GM23338 (cell line): ENCODE data around the gene PMAIP1. TPM values are rescaled to one million over a fixed set of nuclear protein-coding genes. Genes with fewer than 3 reads are reported as not detected.

Experiments used
- ATAC-seq: fragments of 200-7000 bp; cut with Tn5 transposase; 3 replicates; pipeline ENCODE4 v1.9.1; 2020
- DNase-seq: peaks from one replicate; pipeline ENCODE4 v3.0.0-alpha.2; 2015; ENCODE audit warnings: low spot score
- H2AFZ ChIP-seq: fragments of 200-600 bp; sonication (generic); 2 replicates; pipeline ENCODE4 v1.8.0; 2016; ENCODE audit warnings: antibody characterized with exemption, mild to moderate bottlenecking, moderate library complexity
- H3F3A ChIP-seq: fragments of 200-600 bp; sonication (generic); replicated peaks from 2 replicates; pipeline ENCODE4 v1.8.0; 2017; ENCODE audit warnings: antibody characterized with exemption, mixed run types, low read depth
- H3K27ac ChIP-seq: fragments of 200-600 bp; sonication (generic); 2 replicates; pipeline ENCODE4 v1.6.1; 2016; ENCODE audit warnings: low read depth
- H3K27me3 ChIP-seq: fragments of 200-600 bp; sonication (generic); 2 replicates; pipeline ENCODE4 v1.8.0; 2016; ENCODE audit warnings: mild to moderate bottlenecking, mixed run types, moderate library complexity; ENCODE audit not compliant: insufficient read depth
- H3K36me3 ChIP-seq: fragments of 200-600 bp; sonication (generic); 2 replicates; pipeline ENCODE4 v1.8.0; 2016; ENCODE audit warnings: mild to moderate bottlenecking; ENCODE audit not compliant: insufficient read depth
- H3K4me1 ChIP-seq: fragments of 200-600 bp; sonication (generic); 2 replicates; pipeline ENCODE4 v1.8.0; 2016; ENCODE audit warnings: mild to moderate bottlenecking, moderate library complexity; ENCODE audit not compliant: insufficient read depth
- H3K4me2 ChIP-seq: fragments of 200-600 bp; sonication (generic); 2 replicates; pipeline ENCODE4 v1.7.1; 2017; ENCODE audit warnings: mixed run types
- H3K4me3 ChIP-seq: fragments of 200-600 bp; sonication (generic); 2 replicates; pipeline ENCODE4 v1.6.1; 2016; ENCODE audit warnings: mixed run types
- H3K79me2 ChIP-seq: fragments of 200-600 bp; sonication (generic); replicated peaks from 2 replicates; pipeline ENCODE4 v1.8.0; 2017; ENCODE audit warnings: mild to moderate bottlenecking; ENCODE audit not compliant: insufficient read depth
- H3K9me2 ChIP-seq: fragments of 200-600 bp; sonication (generic); 2 replicates; pipeline ENCODE4 v1.8.0; 2017; ENCODE audit not compliant: insufficient read depth
- H4K20me1 ChIP-seq: fragments of 200-600 bp; sonication (generic); replicated peaks from 2 replicates; pipeline ENCODE4 v1.8.0; 2017; ENCODE audit warnings: mild to moderate bottlenecking; ENCODE audit not compliant: insufficient read depth
- H3K27ac Mint-ChIP-seq: 2 replicates; pipeline ENCODE4 v1.8.0; 2020; ENCODE audit warnings: inconsistent platforms, mild to moderate bottlenecking, moderate library complexity, mixed read lengths
- H3K27me3 Mint-ChIP-seq: 3 replicates; pipeline ENCODE4 v1.8.0; 2022; ENCODE audit warnings: low read depth, mild to moderate bottlenecking, moderate library complexity, mixed read lengths, inconsistent platforms; ENCODE audit not compliant: insufficient read depth, poor library complexity
- H3K36me3 Mint-ChIP-seq: 3 replicates; pipeline ENCODE4 v1.8.0; 2021; ENCODE audit warnings: low read depth, mild to moderate bottlenecking, inconsistent platforms, moderate library complexity, mixed read lengths
- H3K4me1 Mint-ChIP-seq: 3 replicates; pipeline ENCODE4 v1.8.0; 2020; ENCODE audit warnings: mild to moderate bottlenecking, inconsistent platforms, mixed read lengths
- H3K4me3 Mint-ChIP-seq: 3 replicates; pipeline ENCODE4 v1.8.0; 2021; ENCODE audit warnings: moderate library complexity, mild to moderate bottlenecking, inconsistent platforms, mixed read lengths
- H3K9me3 Mint-ChIP-seq: 3 replicates; pipeline ENCODE4 v1.8.0; 2020; ENCODE audit warnings: moderate library complexity, mild to moderate bottlenecking, inconsistent platforms, mixed read lengths
- ZNF331 ChIP-seq: fragments of 250-450 bp; sonication (Bioruptor Pico); IDR thresholded peaks from 2 replicates; pipeline ENCODE4 v1.5.0; 2020; ENCODE audit warnings: low read depth, mild to moderate bottlenecking, moderate library complexity
- polyA plus RNA-seq: library from polyadenylated mRNA; unstranded; fragments of >200 nt; fragmentation: Nextera tagmentation; extraction: Ambion mirVana; gene quantifications from 2 replicates; pipeline ENCODE4 v1.2.1, GENCODE V29; 2016
- total RNA-seq: library from RNA; depleted of rRNA; stranded (reverse); fragments of >200 nt; shearing (Covaris generic); gene quantifications from 2 replicates; pipeline ENCODE4 v1.2.3, GENCODE V29; 2014
- TF ChIP-seq, protein P1 (sequence below): IDR thresholded peaks from one replicate; pipeline ENCODE4 v1.6.1; 2018; ENCODE audit warnings: antibody characterized with exemption; ENCODE audit not compliant: unreplicated experiment
- TF ChIP-seq, protein P2 (sequence below): fragments of 250-450 bp; sonication (Bioruptor Pico); IDR thresholded peaks from 2 replicates; pipeline ENCODE4 v1.5.0; 2020; ENCODE audit warnings: mild to moderate bottlenecking, moderate library complexity

Gene PMAIP1
- total and polyA plus RNA-seq, 2 experiments from 2014 or later, result 156 to 296 TPM

DNA sequence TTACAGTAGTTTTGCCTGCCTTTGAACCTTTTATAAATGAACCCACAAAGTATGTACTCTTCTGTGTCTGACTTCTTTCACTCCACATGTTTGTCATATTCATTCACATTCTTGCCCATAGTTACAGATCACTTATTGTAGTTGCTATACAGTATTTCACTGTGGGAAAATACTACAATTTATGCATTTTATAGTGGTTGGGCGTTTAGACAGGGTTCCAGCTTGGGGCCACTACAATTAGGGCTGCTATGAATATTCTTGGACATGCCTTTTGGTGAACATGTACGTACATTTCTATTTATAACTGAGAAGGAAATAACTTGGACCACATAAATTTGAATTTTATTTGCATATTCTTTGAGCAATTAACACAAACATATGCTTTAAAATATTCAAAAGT, 15.4 kb upstream of the PMAIP1 start:
- no peaks in the 10 kb centered on the region for H3K79me2 ChIP-seq
- Mint-ChIP-seq H3K36me3 (no peaks in the 10 kb centered on the region), H3K4me3 (no peak overlapping the region), H3K27me3 (peaks cover 4% of the 10 kb centered on the region), H3K4me1 (peaks cover 12% of the 10 kb centered on the region), H3K27ac (no peak overlapping the region), H3K9me3 (peaks cover 5% of the 10 kb centered on the region; the same call in 2 of the 3 replicates)
- H3K4me1 ChIP-seq, result peaks cover 12% of the 10 kb centered on the region
- H3K27me3 ChIP-seq, result no peaks in the 10 kb centered on the region
- no peaks in the 10 kb centered on the region for H3K9me2 ChIP-seq
- TF ChIP-seq, protein P1, sequence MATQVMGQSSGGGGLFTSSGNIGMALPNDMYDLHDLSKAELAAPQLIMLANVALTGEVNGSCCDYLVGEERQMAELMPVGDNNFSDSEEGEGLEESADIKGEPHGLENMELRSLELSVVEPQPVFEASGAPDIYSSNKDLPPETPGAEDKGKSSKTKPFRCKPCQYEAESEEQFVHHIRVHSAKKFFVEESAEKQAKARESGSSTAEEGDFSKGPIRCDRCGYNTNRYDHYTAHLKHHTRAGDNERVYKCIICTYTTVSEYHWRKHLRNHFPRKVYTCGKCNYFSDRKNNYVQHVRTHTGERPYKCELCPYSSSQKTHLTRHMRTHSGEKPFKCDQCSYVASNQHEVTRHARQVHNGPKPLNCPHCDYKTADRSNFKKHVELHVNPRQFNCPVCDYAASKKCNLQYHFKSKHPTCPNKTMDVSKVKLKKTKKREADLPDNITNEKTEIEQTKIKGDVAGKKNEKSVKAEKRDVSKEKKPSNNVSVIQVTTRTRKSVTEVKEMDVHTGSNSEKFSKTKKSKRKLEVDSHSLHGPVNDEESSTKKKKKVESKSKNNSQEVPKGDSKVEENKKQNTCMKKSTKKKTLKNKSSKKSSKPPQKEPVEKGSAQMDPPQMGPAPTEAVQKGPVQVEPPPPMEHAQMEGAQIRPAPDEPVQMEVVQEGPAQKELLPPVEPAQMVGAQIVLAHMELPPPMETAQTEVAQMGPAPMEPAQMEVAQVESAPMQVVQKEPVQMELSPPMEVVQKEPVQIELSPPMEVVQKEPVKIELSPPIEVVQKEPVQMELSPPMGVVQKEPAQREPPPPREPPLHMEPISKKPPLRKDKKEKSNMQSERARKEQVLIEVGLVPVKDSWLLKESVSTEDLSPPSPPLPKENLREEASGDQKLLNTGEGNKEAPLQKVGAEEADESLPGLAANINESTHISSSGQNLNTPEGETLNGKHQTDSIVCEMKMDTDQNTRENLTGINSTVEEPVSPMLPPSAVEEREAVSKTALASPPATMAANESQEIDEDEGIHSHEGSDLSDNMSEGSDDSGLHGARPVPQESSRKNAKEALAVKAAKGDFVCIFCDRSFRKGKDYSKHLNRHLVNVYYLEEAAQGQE, result no peak
- TF ChIP-seq ZNF331, result no peak
- TF ChIP-seq, protein P2, sequence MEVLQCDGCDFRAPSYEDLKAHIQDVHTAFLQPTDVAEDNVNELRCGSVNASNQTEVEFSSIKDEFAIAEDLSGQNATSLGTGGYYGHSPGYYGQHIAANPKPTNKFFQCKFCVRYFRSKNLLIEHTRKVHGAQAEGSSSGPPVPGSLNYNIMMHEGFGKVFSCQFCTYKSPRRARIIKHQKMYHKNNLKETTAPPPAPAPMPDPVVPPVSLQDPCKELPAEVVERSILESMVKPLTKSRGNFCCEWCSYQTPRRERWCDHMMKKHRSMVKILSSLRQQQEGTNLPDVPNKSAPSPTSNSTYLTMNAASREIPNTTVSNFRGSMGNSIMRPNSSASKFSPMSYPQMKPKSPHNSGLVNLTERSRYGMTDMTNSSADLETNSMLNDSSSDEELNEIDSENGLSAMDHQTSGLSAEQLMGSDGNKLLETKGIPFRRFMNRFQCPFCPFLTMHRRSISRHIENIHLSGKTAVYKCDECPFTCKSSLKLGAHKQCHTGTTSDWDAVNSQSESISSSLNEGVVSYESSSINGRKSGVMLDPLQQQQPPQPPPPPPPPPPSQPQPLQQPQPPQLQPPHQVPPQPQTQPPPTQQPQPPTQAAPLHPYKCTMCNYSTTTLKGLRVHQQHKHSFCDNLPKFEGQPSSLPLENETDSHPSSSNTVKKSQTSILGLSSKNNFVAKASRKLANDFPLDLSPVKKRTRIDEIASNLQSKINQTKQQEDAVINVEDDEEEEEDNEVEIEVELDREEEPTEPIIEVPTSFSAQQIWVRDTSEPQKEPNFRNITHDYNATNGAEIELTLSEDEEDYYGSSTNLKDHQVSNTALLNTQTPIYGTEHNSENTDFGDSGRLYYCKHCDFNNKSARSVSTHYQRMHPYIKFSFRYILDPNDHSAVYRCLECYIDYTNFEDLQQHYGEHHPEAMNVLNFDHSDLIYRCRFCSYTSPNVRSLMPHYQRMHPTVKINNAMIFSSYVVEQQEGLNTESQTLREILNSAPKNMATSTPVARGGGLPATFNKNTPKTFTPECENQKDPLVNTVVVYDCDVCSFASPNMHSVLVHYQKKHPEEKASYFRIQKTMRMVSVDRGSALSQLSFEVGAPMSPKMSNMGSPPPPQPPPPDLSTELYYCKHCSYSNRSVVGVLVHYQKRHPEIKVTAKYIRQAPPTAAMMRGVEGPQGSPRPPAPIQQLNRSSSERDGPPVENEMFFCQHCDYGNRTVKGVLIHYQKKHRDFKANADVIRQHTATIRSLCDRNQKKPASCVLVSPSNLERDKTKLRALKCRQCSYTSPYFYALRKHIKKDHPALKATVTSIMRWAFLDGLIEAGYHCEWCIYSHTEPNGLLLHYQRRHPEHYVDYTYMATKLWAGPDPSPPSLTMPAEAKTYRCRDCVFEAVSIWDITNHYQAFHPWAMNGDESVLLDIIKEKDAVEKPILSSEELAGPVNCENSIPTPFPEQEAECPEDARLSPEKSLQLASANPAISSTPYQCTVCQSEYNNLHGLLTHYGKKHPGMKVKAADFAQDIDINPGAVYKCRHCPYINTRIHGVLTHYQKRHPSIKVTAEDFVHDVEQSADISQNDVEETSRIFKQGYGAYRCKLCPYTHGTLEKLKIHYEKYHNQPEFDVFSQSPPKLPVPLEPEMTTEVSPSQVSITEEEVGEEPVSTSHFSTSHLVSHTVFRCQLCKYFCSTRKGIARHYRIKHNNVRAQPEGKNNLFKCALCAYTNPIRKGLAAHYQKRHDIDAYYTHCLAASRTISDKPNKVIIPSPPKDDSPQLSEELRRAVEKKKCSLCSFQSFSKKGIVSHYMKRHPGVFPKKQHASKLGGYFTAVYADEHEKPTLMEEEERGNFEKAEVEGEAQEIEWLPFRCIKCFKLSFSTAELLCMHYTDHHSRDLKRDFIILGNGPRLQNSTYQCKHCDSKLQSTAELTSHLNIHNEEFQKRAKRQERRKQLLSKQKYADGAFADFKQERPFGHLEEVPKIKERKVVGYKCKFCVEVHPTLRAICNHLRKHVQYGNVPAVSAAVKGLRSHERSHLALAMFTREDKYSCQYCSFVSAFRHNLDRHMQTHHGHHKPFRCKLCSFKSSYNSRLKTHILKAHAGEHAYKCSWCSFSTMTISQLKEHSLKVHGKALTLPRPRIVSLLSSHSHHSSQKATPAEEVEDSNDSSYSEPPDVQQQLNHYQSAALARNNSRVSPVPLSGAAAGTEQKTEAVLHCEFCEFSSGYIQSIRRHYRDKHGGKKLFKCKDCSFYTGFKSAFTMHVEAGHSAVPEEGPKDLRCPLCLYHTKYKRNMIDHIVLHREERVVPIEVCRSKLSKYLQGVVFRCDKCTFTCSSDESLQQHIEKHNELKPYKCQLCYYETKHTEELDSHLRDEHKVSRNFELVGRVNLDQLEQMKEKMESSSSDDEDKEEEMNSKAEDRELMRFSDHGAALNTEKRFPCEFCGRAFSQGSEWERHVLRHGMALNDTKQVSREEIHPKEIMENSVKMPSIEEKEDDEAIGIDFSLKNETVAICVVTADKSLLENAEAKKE (CRISPR knock-in tag), result no peak
- H3K36me3 ChIP-seq, result no peaks in the 10 kb centered on the region; the same call in 1 of the 2 replicates
- no peak overlapping the region for H3K4me3 ChIP-seq
- H3K27ac ChIP-seq, result no peak overlapping the region
- DNase-seq, result no peak
- H4K20me1 ChIP-seq, result no peaks in the 10 kb centered on the region
- H2AFZ ChIP-seq, result no peak overlapping the region
- H3F3A ChIP-seq, result no peaks in the 10 kb centered on the region
- no peak overlapping the region for H3K4me2 ChIP-seq
- ATAC-seq, result no peak
